A549 treated with AZD9567 at 1 μM for 4 hours (cell line): ENCODE measurements around the gene BRD7. TPM values are rescaled to one million over a fixed set of nuclear protein-coding genes. Genes with fewer than 3 reads are reported as not detected.

Experiments
- total RNA-seq: library from RNA; stranded (reverse); fragments of 200-300 nt; extraction: Qiagen RNA extraction; gene quantifications from 5 replicates; pipeline ENCODE4 v1.2.3, GENCODE V29; 2022; ENCODE audit not compliant: insufficient read depth

Gene BRD7
- 53.1 to 74.9 TPM (median 59.6 TPM) in 5 replicates for total RNA-seq

DNA sequence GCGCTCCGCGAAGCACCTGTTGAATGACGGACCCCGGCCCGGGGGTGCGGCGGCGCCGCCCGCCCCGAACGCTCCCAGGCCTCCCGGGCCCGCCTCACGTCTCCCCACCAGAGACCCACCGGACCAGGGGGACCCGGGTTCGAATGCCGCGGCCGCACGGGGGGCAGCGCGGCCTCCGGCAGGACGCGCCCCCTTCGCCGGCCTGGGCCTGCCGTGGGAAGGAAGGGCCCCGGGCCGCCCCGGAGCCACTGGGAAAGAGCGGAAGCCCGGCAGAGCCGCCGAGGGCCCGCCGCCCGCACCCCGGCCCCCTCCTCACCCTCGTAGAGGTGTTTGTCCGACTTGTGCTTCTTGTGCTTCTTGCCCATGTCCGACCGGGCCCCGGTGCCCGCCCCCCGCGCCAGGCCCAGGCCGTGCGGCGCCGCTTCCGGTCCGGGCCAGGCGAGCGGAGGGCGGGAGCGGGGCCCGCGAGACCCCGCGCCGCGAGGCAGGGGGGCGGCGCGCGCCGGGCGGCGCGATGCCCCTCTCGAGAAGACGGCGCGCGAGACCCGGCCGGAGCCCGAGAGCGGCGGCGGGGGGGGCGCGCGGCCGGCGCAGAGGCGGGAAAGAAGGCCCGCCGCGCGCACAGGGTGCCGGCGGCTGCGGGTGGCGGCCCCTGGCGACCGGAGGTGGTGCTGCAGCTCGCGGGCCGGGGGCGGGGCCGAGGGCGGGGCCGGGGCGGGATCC lies at the start of gene BRD7:
TSS of gene BRD7 (minus strand) at position 579 of the 723 bp plus-strand sequence. CDS start at position 365, 214 bp downstream.

DNA sequence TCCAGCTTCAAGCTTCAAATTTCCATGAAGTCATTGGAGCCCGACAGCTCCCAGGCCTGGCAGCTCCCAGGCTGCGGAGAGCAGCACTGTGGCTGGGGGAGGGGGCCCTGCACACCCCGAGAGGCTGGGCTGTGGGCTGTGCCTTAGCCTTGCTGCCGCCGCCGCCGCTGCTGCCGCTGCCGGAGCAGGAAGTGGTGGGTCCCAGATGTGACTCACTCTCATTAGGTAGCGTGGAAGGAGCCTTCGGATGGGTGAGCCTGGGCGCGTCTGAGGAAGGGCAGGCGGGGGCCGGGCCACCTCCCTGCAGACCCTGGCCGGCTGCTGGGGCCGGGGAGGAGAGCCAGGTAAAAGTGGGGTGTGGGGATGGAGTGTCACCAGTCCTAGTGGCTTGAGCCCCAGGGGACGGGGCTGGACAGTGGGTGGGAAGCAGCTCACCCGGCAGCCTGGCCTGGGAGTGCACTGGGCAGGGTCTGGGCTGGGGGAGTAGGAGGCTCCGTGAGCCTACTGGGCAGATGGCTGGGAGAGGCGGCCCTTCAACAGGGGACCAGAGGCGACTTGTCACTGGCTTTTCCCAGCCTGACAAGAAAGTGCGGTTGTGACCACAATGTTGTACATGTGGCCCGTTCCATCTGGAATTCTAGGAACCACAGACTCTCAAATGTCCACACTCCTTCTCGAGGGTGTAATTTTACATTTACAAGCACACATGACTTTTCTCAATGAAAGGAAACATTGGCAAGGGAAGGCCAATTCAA lies 102.3 kb downstream of the BRD7 start, which contains the start of gene ADCY7:
TSS of gene ADCY7 (plus strand) at position 215 of the 755 bp plus-strand sequence. CDS start 21,629 bp downstream, outside the sequence.

Other genes starting within 250 kb of the BRD7 start
- 10.5 to 12.8 TPM (median 11.7 TPM) in 5 replicates for gene TENT4B, start 215.7 kb downstream of the BRD7 start, total RNA-seq
- 10.0 to 15.4 TPM (median 14.0 TPM) in 5 replicates for gene ADCY7, start 102.4 kb downstream of the BRD7 start, total RNA-seq
- 0.14 to 0.56 TPM (median 0.32 TPM) in 4 of 5 replicates, not detected in the other for gene NKD1, start 179.4 kb upstream of the BRD7 start, total RNA-seq